NCI-H69 (cell line): ENCODE results near the gene MRE11.

Source experiments
- DNase-seq: peaks from one replicate; lab custom pipeline; 2025; lab: John Stamatoyannopoulos, UW

Gene MRE11

GRCh38 chr11:94493281-94494125, at the start of gene MRE11, which contains the start of gene ANKRD49:
Gene MRE11, minus strand, starts transcription at chr11:94493844. Its CDS starts 1,043 bp downstream, at chr11:94492801.
Gene ANKRD49, plus strand, starts transcription at chr11:94493984. Its CDS starts 2,710 bp downstream, at chr11:94496694.
- peak; percentile 99 for DNase-seq

GRCh38 chr11:94539420-94539819, 45.8 kb upstream of the MRE11 start:
- DNase-seq: peak; percentile 68

- DNase-seq: peak; percentile 62
These were observed 43.5 kb upstream of the MRE11 start for GRCh38 chr11:94537031-94537600.

- DNase-seq: peak; percentile 68
These were observed 42.7 kb upstream of the MRE11 start for GRCh38 chr11:94536386-94536785.

- no peak for DNase-seq
These were observed 40.3 kb upstream of the MRE11 start for GRCh38 chr11:94533696-94534630.

- no peak for DNase-seq
These were observed 39.6 kb upstream of the MRE11 start for GRCh38 chr11:94533206-94533605.

GRCh38 chr11:94532211-94532610, 38.6 kb upstream of the MRE11 start:
- no peak for DNase-seq

- DNase-seq: no peak
These were observed 34.9 kb upstream of the MRE11 start for GRCh38 chr11:94528551-94528950.

- peak; percentile 8 for DNase-seq
These were observed 33.2 kb upstream of the MRE11 start for GRCh38 chr11:94526645-94527438.

GRCh38 chr11:94525546-94526324, 32.1 kb upstream of the MRE11 start:
- DNase-seq: peak; percentile 68

GRCh38 chr11:94524341-94524740, 30.7 kb upstream of the MRE11 start:
- no peak for DNase-seq

- DNase-seq: peak; percentile 46
These were observed 28.0 kb upstream of the MRE11 start for GRCh38 chr11:94521684-94522083.

GRCh38 chr11:94519478-94520084, 25.9 kb upstream of the MRE11 start:
- peak; percentile 58 for DNase-seq

GRCh38 chr11:94518300-94518699, 24.7 kb upstream of the MRE11 start:
- no peak for DNase-seq

GRCh38 chr11:94516725-94517124, 23.1 kb upstream of the MRE11 start:
- DNase-seq: no peak

GRCh38 chr11:94515398-94515797, 21.8 kb upstream of the MRE11 start:
- DNase-seq: no peak

GRCh38 chr11:94513091-94513490, 19.4 kb upstream of the MRE11 start:
- peak; percentile 98 for DNase-seq

GRCh38 chr11:94511932-94512781, 18.5 kb upstream of the MRE11 start, which contains the start of gene C11orf97:
Gene C11orf97, plus strand, starts transcription at chr11:94512461. Its CDS starts 68 bp downstream, at chr11:94512529.
- peak; percentile 86 for DNase-seq

- no peak for DNase-seq
These were observed 13.8 kb upstream of the MRE11 start for GRCh38 chr11:94507485-94507884.
